Measurements from ENCODE around the gene RAD51B.

GRCh38 chr14:68195126-68195525 is 375.5 kb downstream of the RAD51B start:
- TF ChIP-seq CTCF (IDR thresholded peaks at IDR 0.05) (no peak), POLR2A (IDR thresholded peaks at IDR 0.05) (no peak), POLR2AphosphoS5 (IDR thresholded peaks at IDR 0.05) (no peak)
